ENCODE measurements around the gene DAG1.

DAG1 gene

DNA sequence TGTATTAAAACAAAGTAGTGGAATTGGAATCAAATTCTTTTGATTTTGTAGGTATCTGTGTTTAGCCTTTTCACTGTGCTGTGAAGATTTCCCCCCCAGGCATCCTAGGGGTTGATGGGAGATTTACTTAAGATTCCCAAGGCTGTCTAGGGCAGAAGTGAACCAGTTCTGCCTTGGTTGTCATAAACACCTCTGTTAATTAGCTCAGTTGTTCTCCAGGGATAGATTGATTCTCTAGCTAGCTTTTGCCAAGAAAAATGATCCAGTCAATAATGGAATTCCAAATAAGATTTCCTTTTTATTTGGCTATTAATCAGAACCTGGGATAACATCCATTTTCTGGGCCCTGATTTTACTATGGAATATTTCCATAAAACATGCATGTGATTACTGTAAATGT lies 12.7 kb downstream of the DAG1 start:
- no peak for DNase-seq (ENCODE audit: low read depth in 1 of 2, low spot score in 1 of 2)
- no peak for TF ChIP-seq REST (IDR thresholded peaks at IDR 0.05; ENCODE audit: insufficient replicate concordance, low read depth)
- TF ChIP-seq POLR2AphosphoS5 (IDR thresholded peaks at IDR 0.05; ENCODE audit: low read depth): no peak
- TF ChIP-seq CTCF (IDR thresholded peaks at IDR 0.05; ENCODE audit: insufficient read depth, low read length): no peak
- TF ChIP-seq SPI1 (IDR thresholded peaks at IDR 0.05; ENCODE audit: borderline replicate concordance, low read depth): no peak
- TF ChIP-seq GABPA (IDR thresholded peaks at IDR 0.05; ENCODE audit: low read depth): no peak
- Histone ChIP-seq H3K27ac (replicated peaks) (no peak overlapping the region), H3K27me3 (ENCODE audit: insufficient read depth, poor library complexity, severe bottlenecking) (no peaks in the 10 kb centered on the region), H3K4me3 (replicated peaks; ENCODE audit: insufficient read depth, low read length) (no peak overlapping the region)

DNA sequence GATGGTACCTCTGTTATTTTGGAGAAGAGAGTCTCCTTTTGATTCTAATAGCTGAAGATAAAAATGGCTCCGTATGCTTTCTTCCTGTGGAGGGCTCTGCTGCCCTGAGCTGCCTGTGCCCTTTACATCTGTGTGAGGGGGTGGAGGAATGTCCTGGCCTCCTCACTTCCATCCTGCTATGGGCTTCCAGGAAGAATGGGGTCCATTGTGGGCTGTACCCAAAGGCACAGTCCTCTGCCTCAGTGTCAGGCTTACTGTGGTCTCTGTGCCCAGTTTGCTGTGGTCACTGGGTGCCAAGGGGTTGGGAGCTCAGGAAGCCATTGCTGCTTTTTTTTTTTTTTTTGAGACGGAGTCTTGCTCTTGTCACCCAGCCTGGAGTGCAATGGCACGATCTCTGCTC lies 14.4 kb downstream of the DAG1 start:
- Histone ChIP-seq H3K4me3 (replicated peaks; ENCODE audit: insufficient read depth, low read length) (no peak overlapping the region), H3K27ac (replicated peaks) (no peak overlapping the region), H3K27me3 (ENCODE audit: insufficient read depth, poor library complexity, severe bottlenecking) (no peaks in the 10 kb centered on the region)
- DNase-seq (ENCODE audit: low read depth in 1 of 2, low spot score in 1 of 2): no peak
- no peak for TF ChIP-seq CTCF (IDR thresholded peaks at IDR 0.05; ENCODE audit: insufficient read depth, low read length)
- no peak for TF ChIP-seq REST (IDR thresholded peaks at IDR 0.05; ENCODE audit: insufficient replicate concordance, low read depth)
- TF ChIP-seq GABPA (IDR thresholded peaks at IDR 0.05; ENCODE audit: low read depth): no peak
- no peak for TF ChIP-seq POLR2AphosphoS5 (IDR thresholded peaks at IDR 0.05; ENCODE audit: low read depth)
- no peak for TF ChIP-seq SPI1 (IDR thresholded peaks at IDR 0.05; ENCODE audit: borderline replicate concordance, low read depth)

DNA sequence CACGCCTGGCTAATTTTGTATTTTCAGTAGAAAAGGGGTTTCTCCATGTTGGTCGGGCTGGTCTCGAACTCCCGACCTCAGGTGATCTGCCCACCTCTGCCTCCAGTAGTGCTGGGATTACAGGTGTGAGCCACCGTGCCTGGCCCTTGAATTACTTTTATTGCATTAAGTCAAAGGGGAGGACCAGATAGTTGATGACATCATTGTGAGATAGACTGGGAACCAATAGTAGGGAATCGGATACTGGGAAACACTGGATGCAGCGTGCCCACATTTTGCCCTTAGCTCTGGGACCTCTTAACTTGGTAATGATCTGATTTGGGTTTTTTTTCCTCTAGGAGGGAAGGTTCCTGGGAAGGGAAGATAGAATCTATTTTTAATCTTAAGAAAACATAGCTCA lies 19.2 kb downstream of the DAG1 start:
- TF ChIP-seq POLR2AphosphoS5 (IDR thresholded peaks at IDR 0.05; ENCODE audit: low read depth): no peak
- TF ChIP-seq SPI1 (IDR thresholded peaks at IDR 0.05; ENCODE audit: borderline replicate concordance, low read depth): no peak
- TF ChIP-seq GABPA (IDR thresholded peaks at IDR 0.05; ENCODE audit: low read depth): no peak
- no peak for TF ChIP-seq REST (IDR thresholded peaks at IDR 0.05; ENCODE audit: insufficient replicate concordance, low read depth)
- TF ChIP-seq CTCF (IDR thresholded peaks at IDR 0.05; ENCODE audit: insufficient read depth, low read length): no peak
- H3K27ac ChIP-seq (replicated peaks): no peak overlapping the region

More for the DNA sequence above, 19.2 kb downstream of the DAG1 start:
- no peak for DNase-seq (ENCODE audit: low read depth in 1 of 2, low spot score in 1 of 2)
- H3K4me3 ChIP-seq (replicated peaks; ENCODE audit: insufficient read depth, low read length): no peak overlapping the region
- H3K27me3 ChIP-seq (ENCODE audit: insufficient read depth, poor library complexity, severe bottlenecking): no peaks in the 10 kb centered on the region
